HEK293 (cell line): ENCODE results near the gene PKHD1.

Source experiments
- CTCF ChIA-PET: fragments of 350-600 bp; formaldehyde crosslinking; extraction: SDS; loops from one replicate; lab custom pipeline; 2021; ENCODE audit warnings: antibody characterized with exemption; lab: Yijun Ruan, JAX
- POLR2A ChIA-PET: fragments of 300-600 bp; formaldehyde crosslinking; extraction: SDS; loops from one replicate; lab custom pipeline; 2020; ENCODE audit warnings: antibody characterized with exemption, inconsistent platforms; lab: Yijun Ruan, JAX
- H3K27ac ChIP-seq: fragments of 200-500 bp; sonication (Bioruptor generic); 2 replicates; pipeline ENCODE4 v1.5.1; 2014; ENCODE audit warnings: low read depth, low read length, control low read depth, inconsistent platforms; ENCODE audit errors: extremely low read depth
- H3K36me3 ChIP-seq, 2 experiments: fragments of 200-500 bp in 1 of 2; sonication (Bioruptor generic) in 1 of 2; 1 replicate in 1 of 2; 2 replicates in 1 of 2; pipeline ENCODE4 v1.5.1; 2014 to 2017; ENCODE audit warnings: inconsistent platforms in 2 of 2, low read length in 2 of 2; ENCODE audit not compliant: control insufficient read depth in 2 of 2, insufficient read depth in 1 of 2
- H3K4me1 ChIP-seq: fragments of 200-500 bp; sonication (Bioruptor generic); 2 replicates; pipeline ENCODE4 v1.5.1; 2014; ENCODE audit warnings: mild to moderate bottlenecking, low read length, inconsistent platforms; ENCODE audit not compliant: control insufficient read depth, insufficient read depth
- H3K4me3 ChIP-seq: 2 replicates; pipeline ENCODE4 v1.5.1; 2011; ENCODE audit warnings: low read depth, mild to moderate bottlenecking, control low read depth, low read length, moderate library complexity
- H3K9me3 ChIP-seq: fragments of 200-500 bp; sonication (Bioruptor generic); 2 replicates; pipeline ENCODE4 v1.5.1; 2014; ENCODE audit warnings: low read depth, low read length, inconsistent platforms; ENCODE audit not compliant: control insufficient read depth, insufficient read depth
- GLIS1 ChIP-seq: fragments of 450-650 bp; formaldehyde crosslinking; IDR thresholded peaks from 2 replicates; pipeline ENCODE4 v1.5.1; 2016; ENCODE audit warnings: missing biosample characterization, missing genetic modification characterization
- HOXA7 ChIP-seq: sonication (generic); formaldehyde crosslinking; IDR thresholded peaks from 2 replicates; pipeline ENCODE4 v1.8.1; 2022; ENCODE audit warnings: missing genetic modification reagents, borderline replicate concordance
- KLF8 ChIP-seq: fragments of 450-650 bp; formaldehyde crosslinking; IDR thresholded peaks from 2 replicates; pipeline ENCODE4 v1.5.1; 2016; ENCODE audit warnings: missing biosample characterization, missing genetic modification characterization
- KLF9 ChIP-seq: fragments of 450-650 bp; formaldehyde crosslinking; IDR thresholded peaks from 2 replicates; pipeline ENCODE4 v1.5.1; 2016; ENCODE audit warnings: missing biosample characterization, missing genetic modification characterization, low read depth
- MYNN ChIP-seq: fragments of 450-650 bp; formaldehyde crosslinking; IDR thresholded peaks from 2 replicates; pipeline ENCODE4 v1.5.1; 2016; ENCODE audit warnings: missing biosample characterization, missing genetic modification characterization, borderline replicate concordance
- RBAK ChIP-seq: fragments of 450-650 bp; formaldehyde crosslinking; IDR thresholded peaks from 2 replicates; pipeline ENCODE4 v1.5.1; 2016; ENCODE audit warnings: missing biosample characterization, missing genetic modification characterization
- REPIN1 ChIP-seq: fragments of 450-650 bp; formaldehyde crosslinking; IDR thresholded peaks from 2 replicates; pipeline ENCODE4 v1.5.1; 2017; ENCODE audit warnings: missing biosample characterization, missing genetic modification characterization, low read depth
- SCRT2 ChIP-seq: fragments of 450-650 bp; formaldehyde crosslinking; IDR thresholded peaks from 2 replicates; pipeline ENCODE4 v1.5.1; 2016; ENCODE audit warnings: missing biosample characterization, missing genetic modification characterization
- SP7 ChIP-seq: fragments of 450-650 bp; formaldehyde crosslinking; IDR thresholded peaks from 2 replicates; pipeline ENCODE4 v1.5.1; 2016; ENCODE audit warnings: missing biosample characterization, missing genetic modification characterization
- ZBTB26 ChIP-seq: fragments of 450-650 bp; formaldehyde crosslinking; optimal IDR thresholded peaks from 2 replicates; pipeline ENCODE3; 2016; ENCODE audit warnings: missing biosample characterization, mild to moderate bottlenecking, missing genetic modification characterization
- ZFHX2 ChIP-seq: fragments of 450-650 bp; formaldehyde crosslinking; conservative IDR thresholded peaks from 2 replicates; pipeline ENCODE4 v1.5.1; 2016; ENCODE audit warnings: missing biosample characterization, missing genetic modification characterization
- ZFP41 ChIP-seq: fragments of 450-650 bp; formaldehyde crosslinking; IDR thresholded peaks from 2 replicates; pipeline ENCODE4 v1.5.1; 2016; ENCODE audit warnings: missing biosample characterization, missing genetic modification characterization, borderline replicate concordance
- ZNF184 ChIP-seq: fragments of 450-650 bp; IDR thresholded peaks from 2 replicates; pipeline ENCODE4 v1.5.1; 2018; ENCODE audit warnings: missing biosample characterization, mild to moderate bottlenecking, missing genetic modification characterization
- ZNF2 ChIP-seq: fragments of 450-650 bp; formaldehyde crosslinking; IDR thresholded peaks from 2 replicates; pipeline ENCODE4 v1.5.1; 2016; ENCODE audit warnings: missing biosample characterization, missing genetic modification characterization
- ZNF239 ChIP-seq: fragments of 450-650 bp; formaldehyde crosslinking; IDR thresholded peaks from 2 replicates; pipeline ENCODE4 v1.5.1; 2016; ENCODE audit warnings: missing biosample characterization, missing genetic modification characterization
- ZNF292 ChIP-seq: fragments of 450-650 bp; formaldehyde crosslinking; IDR thresholded peaks from 2 replicates; pipeline ENCODE4 v1.5.1; 2016; ENCODE audit warnings: low read depth, missing biosample characterization, missing genetic modification characterization, borderline replicate concordance
- ZNF335 ChIP-seq: fragments of 450-650 bp; formaldehyde crosslinking; conservative IDR thresholded peaks from 2 replicates; pipeline ENCODE4 v1.5.1; 2016; ENCODE audit warnings: missing biosample characterization, missing genetic modification characterization
- ZNF350 ChIP-seq: fragments of 450-650 bp; formaldehyde crosslinking; IDR thresholded peaks from 2 replicates; pipeline ENCODE4 v1.5.0; 2017; ENCODE audit warnings: missing biosample characterization, mild to moderate bottlenecking, missing genetic modification characterization
- ZNF354C ChIP-seq: fragments of 450-650 bp; formaldehyde crosslinking; IDR thresholded peaks from 2 replicates; pipeline ENCODE4 v1.5.1; 2016; ENCODE audit warnings: missing biosample characterization, missing genetic modification characterization, low read depth, borderline replicate concordance
- ZNF37A ChIP-seq: fragments of 450-650 bp; IDR thresholded peaks from 2 replicates; pipeline ENCODE4 v1.5.1; 2018; ENCODE audit warnings: missing biosample characterization, missing genetic modification characterization
- ZNF473 ChIP-seq: fragments of 450-650 bp; formaldehyde crosslinking; IDR thresholded peaks from 2 replicates; pipeline ENCODE4 v1.5.1; 2017; ENCODE audit warnings: missing biosample characterization, missing genetic modification characterization
- ZNF501 ChIP-seq: fragments of 450-650 bp; formaldehyde crosslinking; IDR thresholded peaks from 2 replicates; pipeline ENCODE4 v1.5.1; 2016; ENCODE audit warnings: missing biosample characterization, missing genetic modification characterization
- ZNF561 ChIP-seq: fragments of 450-650 bp; IDR thresholded peaks from 2 replicates; pipeline ENCODE4 v1.5.1; 2018; ENCODE audit warnings: missing biosample characterization, missing genetic modification characterization, borderline replicate concordance
- ZNF580 ChIP-seq: fragments of 450-650 bp; formaldehyde crosslinking; IDR thresholded peaks from 2 replicates; pipeline ENCODE4 v1.5.1; 2016; ENCODE audit warnings: missing biosample characterization, missing genetic modification characterization
- ZNF585B ChIP-seq: fragments of 450-650 bp; formaldehyde crosslinking; IDR thresholded peaks from 2 replicates; pipeline ENCODE4 v1.5.1; 2016; ENCODE audit warnings: missing biosample characterization, missing genetic modification characterization
- ZNF621 ChIP-seq: fragments of 450-650 bp; formaldehyde crosslinking; IDR thresholded peaks from 2 replicates; pipeline ENCODE4 v1.5.1; 2017; ENCODE audit warnings: missing biosample characterization, missing genetic modification characterization
- ZNF768 ChIP-seq: fragments of 450-650 bp; formaldehyde crosslinking; IDR thresholded peaks from 2 replicates; pipeline ENCODE4 v1.5.1; 2018; ENCODE audit warnings: missing biosample characterization, mild to moderate bottlenecking, missing genetic modification characterization
- ZSCAN30 ChIP-seq: fragments of 450-650 bp; IDR thresholded peaks from 2 replicates; pipeline ENCODE4 v1.5.1; 2018; ENCODE audit warnings: missing biosample characterization, mild to moderate bottlenecking, missing genetic modification characterization, moderate library complexity
- TF ChIP-seq, protein P1 (sequence below): fragments of 450-650 bp; formaldehyde crosslinking; IDR thresholded peaks from 2 replicates; pipeline ENCODE4 v1.5.1; 2017; ENCODE audit warnings: missing biosample characterization, mild to moderate bottlenecking, missing genetic modification characterization, moderate library complexity

Gene PKHD1

DNA sequence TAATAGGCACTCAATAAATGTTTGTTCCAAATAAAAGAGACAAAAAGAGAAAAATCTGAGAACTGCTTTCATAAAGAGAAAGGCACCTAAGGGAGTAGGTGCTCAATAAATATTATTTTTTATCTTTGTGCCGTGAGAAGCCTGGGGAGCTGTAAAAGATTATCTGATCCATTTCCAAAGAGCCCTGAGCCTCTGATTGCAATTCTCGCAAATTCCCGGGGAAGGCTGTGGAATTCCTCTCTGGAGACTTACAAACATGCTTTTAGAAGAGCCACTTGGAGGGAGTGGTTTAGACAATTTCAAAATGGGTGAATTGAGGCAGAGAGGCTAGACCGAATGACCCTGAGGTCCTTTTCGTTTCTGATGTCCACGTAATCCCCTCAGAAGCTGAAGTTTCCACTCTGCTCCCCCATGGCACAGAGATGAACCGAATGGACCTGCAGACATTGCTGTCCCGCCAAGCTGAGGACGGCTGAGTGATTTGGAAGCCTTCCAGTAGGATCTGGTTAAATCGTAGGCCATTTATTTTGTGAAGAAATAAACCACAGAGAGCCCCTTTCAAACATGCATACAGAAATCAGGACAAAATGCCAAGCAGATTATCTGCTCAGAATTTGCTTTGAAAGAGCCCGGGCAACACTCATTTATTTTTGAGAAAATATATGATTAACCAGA, 77.8 kb downstream of the PKHD1 start (continued):
- TF ChIP-seq ZNF354C (tag by site-specific recombination) = no peak
- TF ChIP-seq ZNF2 = no peak
- TF ChIP-seq ZFP41 (tag by site-specific recombination) = no peak
- no peak for TF ChIP-seq MYNN (tag by site-specific recombination)
- no peak for TF ChIP-seq ZNF473
- TF ChIP-seq ZNF561 (tag by site-specific recombination) = no peak
- TF ChIP-seq KLF8 = no peak
- no peak for TF ChIP-seq SP7 (tag by site-specific recombination)
- no peak for TF ChIP-seq GLIS1 (tag by site-specific recombination)
- no peak for TF ChIP-seq ZFHX2 (tag by site-specific recombination)
- no peak for TF ChIP-seq RBAK (tag by site-specific recombination)
- no peak for TF ChIP-seq ZNF37A (tag by site-specific recombination)
- no peak for TF ChIP-seq KLF9
- no peak for TF ChIP-seq ZNF501

DNA sequence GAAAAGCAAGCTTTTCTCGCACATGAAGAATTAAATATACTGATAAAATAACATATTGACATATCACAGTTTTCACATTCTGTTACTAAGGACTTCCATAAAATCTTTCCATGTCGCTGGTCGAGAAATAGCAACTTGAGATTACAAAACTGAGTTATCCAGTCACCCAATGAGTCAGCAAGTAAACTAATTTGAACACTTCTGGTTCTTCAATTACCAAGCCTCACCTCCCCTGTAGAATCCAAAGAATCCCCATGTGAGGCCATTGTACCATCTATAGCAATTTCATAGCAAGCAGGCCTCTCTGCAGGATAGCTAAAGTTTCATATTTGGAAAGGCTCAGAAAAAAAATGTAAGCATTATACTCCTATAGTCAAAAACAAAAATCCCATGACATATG, 87.3 kb downstream of the PKHD1 start:
- TF ChIP-seq ZNF350 (tag by site-specific recombination) (no peak), ZNF292 (tag by site-specific recombination) (no peak), ZBTB26 (tag by site-specific recombination) (no peak), ZNF768 (tag by site-specific recombination) (no peak), REPIN1 (tag by site-specific recombination) (no peak), ZNF184 (tag by site-specific recombination) (no peak), ZNF585B (tag by site-specific recombination) (no peak), ZNF335 (no peak), SCRT2 (tag by site-specific recombination) (no peak), ZNF621 (tag by site-specific recombination) (no peak), ZSCAN30 (no peak), HOXA7 (CRISPR knock-in tag) (no peak), ZNF239 (tag by site-specific recombination) (no peak), ZNF580 (no peak)
- TF ChIP-seq, protein P1, sequence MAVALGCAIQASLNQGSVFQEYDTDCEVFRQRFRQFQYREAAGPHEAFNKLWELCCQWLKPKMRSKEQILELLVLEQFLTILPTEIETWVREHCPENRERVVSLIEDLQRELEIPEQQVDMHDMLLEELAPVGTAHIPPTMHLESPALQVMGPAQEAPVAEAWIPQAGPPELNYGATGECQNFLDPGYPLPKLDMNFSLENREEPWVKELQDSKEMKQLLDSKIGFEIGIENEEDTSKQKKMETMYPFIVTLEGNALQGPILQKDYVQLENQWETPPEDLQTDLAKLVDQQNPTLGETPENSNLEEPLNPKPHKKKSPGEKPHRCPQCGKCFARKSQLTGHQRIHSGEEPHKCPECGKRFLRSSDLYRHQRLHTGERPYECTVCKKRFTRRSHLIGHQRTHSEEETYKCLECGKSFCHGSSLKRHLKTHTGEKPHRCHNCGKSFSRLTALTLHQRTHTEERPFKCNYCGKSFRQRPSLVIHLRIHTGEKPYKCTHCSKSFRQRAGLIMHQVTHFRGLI = no peak
- TF ChIP-seq, all 188 proteins: peak for 0
- Histone ChIP-seq H3K4me3 (no peak overlapping the region), H3K36me3 (no peaks in the 10 kb centered on the region), H3K27ac (no peak overlapping the region), H3K4me1 (peaks cover 5% of the 10 kb centered on the region; the same call in 1 of the 2 replicates), H3K9me3 (no peaks in the 10 kb centered on the region)
- POLR2A ChIA-PET = no interaction called here
- CTCF ChIA-PET = interaction anchor here (0.5 to 1.7 kb wide), 4 partner anchors 8 to 41 kb away, joined by 3 to 5 read pairs (median 4); no protein-coding TSS in a partner anchor
